ENCODE data around the gene THBS3.

Gene THBS3

GRCh38 chr1:155254228-155254713 lies 46.6 kb upstream of the THBS3 start:
- TF ChIP-seq SUZ12 (IDR thresholded peaks at IDR 0.05) (no peak), L3MBTL2 (conservative IDR thresholded peaks at IDR 0.05) (no peak), BHLHE40 (IDR thresholded peaks at IDR 0.05; ENCODE audit: borderline replicate concordance) (no peak), CTBP1 (IDR thresholded peaks at IDR 0.05; ENCODE audit: borderline replicate concordance) (no peak), FOXA1 (IDR thresholded peaks at IDR 0.05) (no peak), ARNT (IDR thresholded peaks at IDR 0.05) (no peak), NFRKB (IDR thresholded peaks at IDR 0.05) (no peak), TARDBP (IDR thresholded peaks at IDR 0.05) (no peak), ZNF384 (IDR thresholded peaks at IDR 0.05) (no peak), LEF1 (IDR thresholded peaks at IDR 0.05; ENCODE audit: borderline replicate concordance) (no peak), SP1 (IDR thresholded peaks at IDR 0.05) (no peak), FOXK2 (IDR thresholded peaks at IDR 0.05) (no peak), HDGF (IDR thresholded peaks at IDR 0.05; ENCODE audit: borderline replicate concordance) (no peak), FOXM1 (IDR thresholded peaks at IDR 0.05; ENCODE audit: borderline replicate concordance) (no peak), ELF4 (IDR thresholded peaks at IDR 0.05) (no peak), PKNOX1 (IDR thresholded peaks at IDR 0.05) (no peak)
- CTCF ChIA-PET = interaction anchor here (0.6 kb wide), 1 partner anchor 71 kb away, joined by 3 read pairs; no protein-coding TSS in a partner anchor
- DNase-seq (ENCODE audit: extremely low spot score) = no peak
- POLR2A ChIA-PET = interaction anchor here (2.4 to 4.1 kb wide), 3 partner anchors 9 to 19 kb away, joined by 14 to 35 read pairs (median 25); partner anchors contain the start of gene CLK2

GRCh38 chr1:155253797-155254196 lies 46.1 kb upstream of the THBS3 start:
- TF ChIP-seq ELF4 (IDR thresholded peaks at IDR 0.05) (no peak), FOXK2 (IDR thresholded peaks at IDR 0.05) (no peak), SP1 (IDR thresholded peaks at IDR 0.05) (no peak), LEF1 (IDR thresholded peaks at IDR 0.05; ENCODE audit: borderline replicate concordance) (no peak), ZNF384 (IDR thresholded peaks at IDR 0.05) (no peak), BHLHE40 (IDR thresholded peaks at IDR 0.05; ENCODE audit: borderline replicate concordance) (no peak), TARDBP (IDR thresholded peaks at IDR 0.05) (no peak), SUZ12 (IDR thresholded peaks at IDR 0.05) (no peak), L3MBTL2 (conservative IDR thresholded peaks at IDR 0.05) (no peak), NFRKB (IDR thresholded peaks at IDR 0.05) (no peak), FOXM1 (IDR thresholded peaks at IDR 0.05; ENCODE audit: borderline replicate concordance) (no peak), HDGF (IDR thresholded peaks at IDR 0.05; ENCODE audit: borderline replicate concordance) (no peak), PKNOX1 (IDR thresholded peaks at IDR 0.05) (no peak), ARNT (IDR thresholded peaks at IDR 0.05) (no peak), CTBP1 (IDR thresholded peaks at IDR 0.05; ENCODE audit: borderline replicate concordance) (no peak), FOXA1 (IDR thresholded peaks at IDR 0.05) (no peak)
- no peak for DNase-seq (ENCODE audit: extremely low spot score)
- POLR2A ChIA-PET = no interaction called here
- CTCF ChIA-PET = interaction anchor here (0.7 kb wide), 1 partner anchor 162 kb away, joined by 3 read pairs; no protein-coding TSS in a partner anchor

GRCh38 chr1:155253208-155253607 lies 45.5 kb upstream of the THBS3 start:
- no peak for DNase-seq (ENCODE audit: extremely low spot score)
- CTCF ChIA-PET = interaction anchor here (0.7 to 4.2 kb wide), 2 partner anchors 70 to 162 kb away, joined by 3 to 62 read pairs; partner anchors contain the start of gene RUSC1
- POLR2A ChIA-PET = interaction anchor here (2.0 to 2.5 kb wide), 2 partner anchors 10 to 70 kb away, joined by 6 to 8 read pairs; no protein-coding TSS in a partner anchor
- TF ChIP-seq ARNT (IDR thresholded peaks at IDR 0.05) (no peak), PKNOX1 (IDR thresholded peaks at IDR 0.05) (no peak), TARDBP (IDR thresholded peaks at IDR 0.05) (no peak)

GRCh38 chr1:155251566-155251965 lies 43.9 kb upstream of the THBS3 start:
- ChIA-PET CTCF (interaction anchor here (0.6 to 4.2 kb wide), 23 partner anchors 8 to 608 kb away, joined by 3 to 62 read pairs (median 8); partner anchors contain the start of genes CLK2, FDPS, HCN3 and KRTCAP2), POLR2A (interaction anchor here (1.0 to 3.2 kb wide), 17 partner anchors 9 to 358 kb away, joined by 3 to 32 read pairs (median 5); partner anchors contain the start of genes CLK2, FDPS, HCN3 and MSTO1)
- DNase-seq (ENCODE audit: extremely low spot score) = no peak
- TF ChIP-seq PKNOX1 (IDR thresholded peaks at IDR 0.05) (no peak), FOXA1 (IDR thresholded peaks at IDR 0.05) (no peak), BHLHE40 (IDR thresholded peaks at IDR 0.05; ENCODE audit: borderline replicate concordance) (no peak)

- TF ChIP-seq NFRKB (IDR thresholded peaks at IDR 0.05) (no peak), SUZ12 (IDR thresholded peaks at IDR 0.05) (no peak), HDGF (IDR thresholded peaks at IDR 0.05; ENCODE audit: borderline replicate concordance) (no peak), TARDBP (IDR thresholded peaks at IDR 0.05) (no peak), CTBP1 (IDR thresholded peaks at IDR 0.05; ENCODE audit: borderline replicate concordance) (no peak), L3MBTL2 (conservative IDR thresholded peaks at IDR 0.05) (no peak), ZNF384 (IDR thresholded peaks at IDR 0.05) (no peak), BHLHE40 (IDR thresholded peaks at IDR 0.05; ENCODE audit: borderline replicate concordance) (no peak), FOXM1 (IDR thresholded peaks at IDR 0.05; ENCODE audit: borderline replicate concordance) (no peak), PKNOX1 (IDR thresholded peaks at IDR 0.05) (no peak), FOXK2 (IDR thresholded peaks at IDR 0.05) (no peak), LEF1 (IDR thresholded peaks at IDR 0.05; ENCODE audit: borderline replicate concordance) (no peak), FOXA1 (IDR thresholded peaks at IDR 0.05) (no peak)
- ChIA-PET POLR2A (interaction anchor here (0.7 to 3.2 kb wide), 20 partner anchors 10 to 359 kb away, joined by 3 to 32 read pairs (median 5); partner anchors contain the start of genes CLK2, FDPS, HCN3 and KRTCAP2), CTCF (interaction anchor here (0.6 to 4.2 kb wide), 29 partner anchors 9 to 401 kb away, joined by 3 to 62 read pairs (median 7); partner anchors contain the start of genes CLK2, FDPS, HCN3 and KRTCAP2)
- peak; percentile 98 for DNase-seq (ENCODE audit: extremely low spot score)
Observed at GRCh38 chr1:155250633-155251449, 43.1 kb upstream of the THBS3 start.

Measured in HEK293T (cell line).